ENCODE data around the gene CKM. TPM values are rescaled to one million over a fixed set of nuclear protein-coding genes. Genes with fewer than 3 reads are reported as not detected.
"Not testable (repeated sequence)": the region's sequence is repeated elsewhere in the genome, so short reads cannot be mapped to it uniquely, and the experiment has no call there.

Gene CKM
- total and polyA plus RNA-seq, 2 experiments from 2014 or later, result 1.0 to 1.3 TPM

GRCh38 chr19:45320997-45321775 is 1.5 kb downstream of the CKM start:
- Histone ChIP-seq H3K9me3 (ENCODE audit: low read depth) (no peaks in the 10 kb centered on the region), H2AFZ (no peak overlapping the region), H3K79me2 (no peaks in the 10 kb centered on the region), H3K36me3 (replicated peaks; ENCODE audit: insufficient read depth, low read depth) (no peaks in the 10 kb centered on the region), H3K9me2 (replicated peaks; ENCODE audit: insufficient read depth) (no peaks in the 10 kb centered on the region), H3K4me2 (no peak overlapping the region), H3K4me1 (ENCODE audit: insufficient read depth) (peaks cover 12% of the 10 kb centered on the region), H3K27me3 (peaks cover 7% of the 10 kb centered on the region), H3K4me3 (no peak overlapping the region), H3K27ac (no peak overlapping the region), H4K20me1 (ENCODE audit: insufficient read depth, poor library complexity, severe bottlenecking) (no peaks in the 10 kb centered on the region)
- WGBS (ENCODE audit: low lambda C conversion rate, missing lambda C conversion rate), result 85% methylated on average over 11 of the region's 12 CpGs
- no peak for DNase-seq (ENCODE audit: low spot score)
- TF ChIP-seq EZH2phosphoT487 (IDR thresholded peaks at IDR 0.05; ENCODE audit: low read depth, severe bottlenecking, unreplicated experiment) (no peak), EZH2 (IDR thresholded peaks at IDR 0.05; ENCODE audit: borderline replicate concordance) (no peak), CTCF (IDR thresholded peaks at IDR 0.05; ENCODE audit: poor library complexity) (no peak)

- Histone ChIP-seq H3K9me2 (replicated peaks; ENCODE audit: insufficient read depth) (no peaks in the 10 kb centered on the region), H4K20me1 (ENCODE audit: insufficient read depth, poor library complexity, severe bottlenecking) (no peaks in the 10 kb centered on the region), H3K79me2 (no peaks in the 10 kb centered on the region), H3K9me3 (ENCODE audit: low read depth) (no peaks in the 10 kb centered on the region), H3K27me3 (peaks cover 18% of the 10 kb centered on the region), H3K36me3 (replicated peaks; ENCODE audit: insufficient read depth, low read depth) (no peaks in the 10 kb centered on the region), H3K4me3 (no peak overlapping the region), H3K4me1 (ENCODE audit: insufficient read depth) (no peaks in the 10 kb centered on the region), H3K27ac (no peak overlapping the region), H2AFZ (no peak overlapping the region), H3K4me2 (no peak overlapping the region)
- TF ChIP-seq CTCF (IDR thresholded peaks at IDR 0.05; ENCODE audit: poor library complexity) (no peak), EZH2phosphoT487 (IDR thresholded peaks at IDR 0.05; ENCODE audit: low read depth, severe bottlenecking, unreplicated experiment) (no peak), EZH2 (IDR thresholded peaks at IDR 0.05; ENCODE audit: borderline replicate concordance) (no peak)
- WGBS (ENCODE audit: low lambda C conversion rate, missing lambda C conversion rate), result 72% methylated on average over 21 of the region's 21 CpGs
- DNase-seq (ENCODE audit: low spot score), result no peak
Observed at GRCh38 chr19:45315304-45315703, 7.4 kb downstream of the CKM start.

GRCh38 chr19:45314708-45315245 is 7.9 kb downstream of the CKM start:
- H3K79me2 ChIP-seq, result no peaks in the 10 kb centered on the region
- no peaks in the 10 kb centered on the region for H4K20me1 ChIP-seq (ENCODE audit: insufficient read depth, poor library complexity, severe bottlenecking)
- H2AFZ ChIP-seq, result no peak overlapping the region
- DNase-seq (ENCODE audit: low spot score), result no peak
- H3K4me3 ChIP-seq, result no peak overlapping the region
- WGBS (ENCODE audit: low lambda C conversion rate, missing lambda C conversion rate), result 82% methylated on average over 8 of the region's 8 CpGs
- TF ChIP-seq EZH2phosphoT487 (IDR thresholded peaks at IDR 0.05; ENCODE audit: low read depth, severe bottlenecking, unreplicated experiment) (no peak), CTCF (IDR thresholded peaks at IDR 0.05; ENCODE audit: poor library complexity) (no peak), EZH2 (IDR thresholded peaks at IDR 0.05; ENCODE audit: borderline replicate concordance) (no peak)
- no peak overlapping the region for H3K4me2 ChIP-seq
- no peaks in the 10 kb centered on the region for H3K36me3 ChIP-seq (replicated peaks; ENCODE audit: insufficient read depth, low read depth)
- no peak overlapping the region for H3K27ac ChIP-seq
- no peaks in the 10 kb centered on the region for H3K9me3 ChIP-seq (ENCODE audit: low read depth)
- no peaks in the 10 kb centered on the region for H3K9me2 ChIP-seq (replicated peaks; ENCODE audit: insufficient read depth)
- no peaks in the 10 kb centered on the region for H3K4me1 ChIP-seq (ENCODE audit: insufficient read depth)
- peaks cover 18% of the 10 kb centered on the region for H3K27me3 ChIP-seq

- H3K9me2 ChIP-seq (replicated peaks; ENCODE audit: insufficient read depth); H3K4me1 ChIP-seq (ENCODE audit: insufficient read depth); DNase-seq (ENCODE audit: low spot score); H2AFZ ChIP-seq; H3K4me3 ChIP-seq; H4K20me1 ChIP-seq (ENCODE audit: insufficient read depth, poor library complexity, severe bottlenecking); H3K9me3 ChIP-seq (ENCODE audit: low read depth); H3K27ac ChIP-seq; H3K79me2 ChIP-seq; H3K4me2 ChIP-seq; H3K36me3 ChIP-seq (replicated peaks; ENCODE audit: insufficient read depth, low read depth): not testable (repeated sequence)
- WGBS (ENCODE audit: low lambda C conversion rate, missing lambda C conversion rate), result 95% methylated on average over 14 of the region's 14 CpGs
- H3K27me3 ChIP-seq, result peaks cover 18% of the 10 kb centered on the region
Observed at GRCh38 chr19:45312285-45312684, 10.4 kb downstream of the CKM start.

Measured in hepatocyte (in vitro differentiated cells).